Stomach (tissue), 9 donors: ENCODE data around the gene RASL10B. TPM values are rescaled to one million over a fixed set of nuclear protein-coding genes. Genes with fewer than 3 reads are reported as not detected.

Experiments
- DNase-seq, 2 donors: peaks; one replicate each; pipeline versions ENCODE4 v3.0.0 to v3.0.0-alpha.2; 2013 to 2019
- H3K27ac ChIP-seq, 5 donors: fragments of 200-600 bp in 4 of 5; sonication (generic) in 4 of 5; one replicate each; pipeline ENCODE4 v1.5.1; 2013 to 2019; ENCODE audit warnings: mild to moderate bottlenecking in 1 of 5, moderate library complexity in 1 of 5
- H3K27me3 ChIP-seq, 3 donors: fragments of 200-600 bp; sonication (generic); one replicate each; pipeline ENCODE4 v1.5.1; 2017 to 2019; ENCODE audit warnings: mixed run types in 1 of 3
- H3K36me3 ChIP-seq, 4 donors: fragments of 200-600 bp; sonication (generic); 1 replicate in 3 of 4; 2 replicates in 1 of 4; pipeline ENCODE4 v1.5.1; 2016 to 2019
- H3K4me1 ChIP-seq, 4 donors: fragments of 200-600 bp; sonication (generic); one replicate each; pipeline ENCODE4 v1.5.1; 2016 to 2019
- H3K4me3 ChIP-seq, 4 donors: fragments of 200-600 bp; sonication (generic) in 3 of 4; one replicate each; pipeline ENCODE4 v1.5.1; 2016 to 2019; ENCODE audit warnings: mild to moderate bottlenecking in 1 of 4
- H3K9me3 ChIP-seq, 4 donors: fragments of 200-600 bp; sonication (generic); one replicate each; pipeline ENCODE4 v1.5.1; 2016 to 2019
- EP300 ChIP-seq: sonication (generic); formaldehyde crosslinking; IDR thresholded peaks from one replicate; pipeline ENCODE4 v1.6.1; 2017; ENCODE audit warnings: antibody characterized with exemption
- POLR2A ChIP-seq, 4 donors: fragments of 450-650 bp; IDR thresholded peaks; one replicate each; pipeline ENCODE4 v1.6.1; 2016; ENCODE audit warnings: antibody characterized with exemption in 4 of 4, control low read depth in 2 of 4, mild to moderate bottlenecking in 1 of 4, moderate library complexity in 1 of 4
- POLR2AphosphoS5 ChIP-seq, 3 donors: sonication (generic); formaldehyde crosslinking; IDR thresholded peaks; one replicate each; pipeline ENCODE4 v1.6.1; 2016; ENCODE audit warnings: antibody characterized with exemption in 3 of 3
- whole genome bisulfite sequencing, 5 donors: extraction: QIAGEN DNeasy Blood & Tissue Kit in 3 of 5; methylation state at CpG; one replicate each; pipeline versions ENCODE4 v1.1.5 to v1.1.7; 2013 to 2018; 5-methylcytosine and 5-hydroxymethylcytosine counted together
- intact Hi-C: fragments of 100-400 bp; cut with DNase I; formaldehyde crosslinking; loops from one replicate; pipeline ENCODE4 v1.15.1; 2023; ENCODE audit warnings: low total_unique reads
- polyA plus RNA-seq, 3 donors: library from polyadenylated mRNA; stranded (reverse); fragments of 200-250 nt; gene quantifications; one replicate each; pipeline ENCODE4 v1.2.3, GENCODE V29; 2013
- total RNA-seq, 5 donors: library from RNA; depleted of rRNA; stranded (reverse); fragments of >200 nt; gene quantifications; one replicate each; pipeline versions ENCODE4 v1.1.0 to v1.2.3, GENCODE V29; 2014 to 2016
- TF ChIP-seq, protein P1 (sequence below), 7 experiments: fragments of 450-650 bp in 4 of 7; fragments of 200-600 bp in 3 of 7; sonication (generic) in 3 of 7; IDR thresholded peaks; one replicate each; pipeline ENCODE4 v1.5.1; 2016 to 2019; ENCODE audit warnings: antibody characterized with exemption in 7 of 7, control low read depth in 2 of 7, mild to moderate bottlenecking in 1 of 7
- donor health status: healthy with polysubstance abuse.
- donor health status: Bipolar disorder and iron deficiency.
- donor health status: healthy.

RASL10B gene
- total and polyA plus RNA-seq, 8 donors = 0.31 to 1.4 (median 0.59) TPM; not detected in 2

DNA sequence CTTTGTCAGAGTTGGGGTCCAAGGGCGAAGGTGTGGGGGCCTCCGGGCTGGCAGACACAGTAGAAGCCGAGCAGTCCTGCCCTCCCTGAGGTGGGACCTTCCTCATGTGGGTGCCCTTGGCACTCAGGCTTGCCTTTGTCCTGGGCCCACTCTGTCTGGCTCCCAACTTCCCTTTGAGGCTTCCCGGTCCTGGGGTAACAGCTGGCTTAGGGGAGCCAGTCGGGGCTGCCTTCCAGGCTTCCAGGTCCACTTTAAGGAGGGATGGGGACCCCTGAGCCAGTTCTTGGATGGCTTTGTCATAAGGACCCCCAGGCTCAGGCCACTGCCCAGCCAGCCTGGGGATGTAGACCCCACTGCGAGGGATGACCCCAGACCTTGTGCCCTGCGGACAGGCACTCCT is 13.8 kb downstream of the RASL10B start:
- Histone ChIP-seq H3K27ac (no peak overlapping the region), H3K9me3 (no peaks in the 10 kb centered on the region), H3K27me3 (peaks cover 11 to 97% (median 45%) of the 10 kb centered on the region in 3 donors), H3K4me1 (peaks cover 10 to 37% (median 30%) of the 10 kb centered on the region in 4 donors), H3K36me3 (no peaks in the 10 kb centered on the region), H3K4me3 (no peak overlapping the region)
- TF ChIP-seq EP300 = no peak
- no peak for TF ChIP-seq POLR2AphosphoS5 (IDR thresholded peaks at IDR 0.05)
- TF ChIP-seq, protein P1, sequence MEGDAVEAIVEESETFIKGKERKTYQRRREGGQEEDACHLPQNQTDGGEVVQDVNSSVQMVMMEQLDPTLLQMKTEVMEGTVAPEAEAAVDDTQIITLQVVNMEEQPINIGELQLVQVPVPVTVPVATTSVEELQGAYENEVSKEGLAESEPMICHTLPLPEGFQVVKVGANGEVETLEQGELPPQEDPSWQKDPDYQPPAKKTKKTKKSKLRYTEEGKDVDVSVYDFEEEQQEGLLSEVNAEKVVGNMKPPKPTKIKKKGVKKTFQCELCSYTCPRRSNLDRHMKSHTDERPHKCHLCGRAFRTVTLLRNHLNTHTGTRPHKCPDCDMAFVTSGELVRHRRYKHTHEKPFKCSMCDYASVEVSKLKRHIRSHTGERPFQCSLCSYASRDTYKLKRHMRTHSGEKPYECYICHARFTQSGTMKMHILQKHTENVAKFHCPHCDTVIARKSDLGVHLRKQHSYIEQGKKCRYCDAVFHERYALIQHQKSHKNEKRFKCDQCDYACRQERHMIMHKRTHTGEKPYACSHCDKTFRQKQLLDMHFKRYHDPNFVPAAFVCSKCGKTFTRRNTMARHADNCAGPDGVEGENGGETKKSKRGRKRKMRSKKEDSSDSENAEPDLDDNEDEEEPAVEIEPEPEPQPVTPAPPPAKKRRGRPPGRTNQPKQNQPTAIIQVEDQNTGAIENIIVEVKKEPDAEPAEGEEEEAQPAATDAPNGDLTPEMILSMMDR (IDR thresholded peaks at IDR 0.05) = no peak
- TF ChIP-seq POLR2A (IDR thresholded peaks at IDR 0.05) = no peak
- 83 to 90% (median 87%) methylated on average over 3 to 7 of the region's 7 CpGs for WGBS, 5 donors
- no peak for DNase-seq
- intact Hi-C loops = no loop called here

- TF ChIP-seq EP300 = no peak
- TF ChIP-seq POLR2A (IDR thresholded peaks at IDR 0.05) = no peak
- no peak for TF ChIP-seq POLR2AphosphoS5 (IDR thresholded peaks at IDR 0.05)
- TF ChIP-seq, protein P1 (IDR thresholded peaks at IDR 0.05) = no peak
- no peak overlapping the region for H3K4me3 ChIP-seq
- intact Hi-C loops = no loop called here
- H3K27ac ChIP-seq = no peak overlapping the region
- H3K36me3 ChIP-seq = no peaks in the 10 kb centered on the region
- no peak for DNase-seq
- peaks cover 11 to 97% (median 46%) of the 10 kb centered on the region in 3 donors for H3K27me3 ChIP-seq
- 80 to 89% (median 84%) methylated on average over 6 to 15 of the region's 15 CpGs for WGBS, 5 donors
- H3K9me3 ChIP-seq = no peaks in the 10 kb centered on the region
- peaks cover 11 to 38% (median 31%) of the 10 kb centered on the region in 4 donors for H3K4me1 ChIP-seq
Measured at GRCh38 chr17:35745749-35746320, 14.4 kb downstream of the RASL10B start.

- H3K4me3 ChIP-seq = no peak overlapping the region
- DNase-seq = peak; percentile 85 to 92
- no peaks in the 10 kb centered on the region for H3K9me3 ChIP-seq
- H3K27me3 ChIP-seq = peaks cover 7 to 95% (median 28%) of the 10 kb centered on the region in 3 donors
- 10 to 30% (median 26%) methylated on average over 7 to 12 of the region's 12 CpGs for WGBS, 5 donors
- no peaks in the 10 kb centered on the region for H3K36me3 ChIP-seq
- TF ChIP-seq EP300 = no peak
- no peak for TF ChIP-seq POLR2A (IDR thresholded peaks at IDR 0.05)
- TF ChIP-seq, protein P1 (IDR thresholded peaks at IDR 0.05) = peak in 5 of 7 experiments; percentile 78 to 96 (median 91)
- TF ChIP-seq POLR2AphosphoS5 (IDR thresholded peaks at IDR 0.05) = peak in 1 of 3 donors; percentile 49
- H3K27ac ChIP-seq = no peak overlapping the region
- H3K4me1 ChIP-seq = peaks cover 6 to 33% (median 27%) of the 10 kb centered on the region in 4 donors
- intact Hi-C loops = no loop called here
Measured at GRCh38 chr17:35747540-35748017, 16.1 kb downstream of the RASL10B start.

- Histone ChIP-seq H3K9me3 (no peaks in the 10 kb centered on the region), H3K4me3 (no peak overlapping the region), H3K36me3 (no peaks in the 10 kb centered on the region), H3K27me3 (peaks cover 7 to 91% (median 20%) of the 10 kb centered on the region in 3 donors), H3K4me1 (peaks cover 6 to 39% (median 34%) of the 10 kb centered on the region in 4 donors), H3K27ac (peak overlapping the region in 2 of 5 donors; percentile 5 to 13)
- TF ChIP-seq EP300 (no peak), POLR2A (IDR thresholded peaks at IDR 0.05) (no peak), POLR2AphosphoS5 (IDR thresholded peaks at IDR 0.05) (no peak)
- TF ChIP-seq, protein P1 (IDR thresholded peaks at IDR 0.05) = no peak
- DNase-seq = peak in 1 of 2 donors; percentile 88
- 12 to 29% (median 17%) methylated on average over 1 to 4 of the region's 4 CpGs for WGBS, 5 donors
- intact Hi-C loops = no loop called here
Measured at GRCh38 chr17:35748341-35748841, 17.0 kb downstream of the RASL10B start.
